ENCODE measurements around the gene KLHL10. TPM values are rescaled to one million over a fixed set of nuclear protein-coding genes. Genes with fewer than 3 reads are reported as not detected.
"Not testable (repeated sequence)": the region's sequence is repeated elsewhere in the genome, so short reads cannot be mapped to it uniquely, and the experiment has no call there.

The KLHL10 gene
- total RNA-seq, 1 experiment from 2014 or later: not detected

DNA sequence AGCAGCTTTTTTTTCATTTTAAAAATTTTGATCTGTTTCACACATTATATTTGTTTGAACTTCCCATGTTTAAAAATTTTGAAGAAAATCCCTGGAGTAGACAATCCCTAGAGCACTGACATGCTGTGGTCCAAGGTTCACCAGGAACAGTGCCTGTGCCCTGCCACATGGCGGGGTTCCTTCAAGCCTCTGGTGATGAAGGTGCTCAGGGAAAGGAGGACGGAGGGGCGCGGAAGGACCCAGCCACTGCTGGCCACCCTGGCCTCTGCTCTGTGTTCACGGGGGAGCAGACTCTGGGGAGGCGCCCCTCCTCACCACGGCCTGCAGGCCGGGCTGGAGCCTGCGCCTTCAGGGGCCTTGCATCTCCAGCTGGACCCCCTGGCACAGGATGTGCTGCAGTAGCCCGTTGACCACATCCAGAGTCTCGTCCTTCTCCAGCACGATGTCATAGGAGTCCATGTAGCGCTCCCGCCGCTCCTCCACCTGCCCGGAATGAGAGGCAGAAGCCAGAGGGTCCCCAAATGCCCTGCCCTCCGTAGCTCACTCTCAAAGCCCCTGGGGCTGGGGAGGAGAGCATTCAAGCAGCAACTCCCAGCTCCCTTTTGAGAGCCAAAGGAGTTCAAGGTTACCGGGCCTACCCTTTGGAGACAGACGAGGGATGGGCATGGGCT lies 12.3 kb upstream of the KLHL10 start:
- H3K36me3 ChIP-seq (ENCODE audit: low read depth, low read length): no peaks in the 10 kb centered on the region
- ATAC-seq (no peak), DNase-seq (no peak)
- ChIA-PET CTCF (no interaction called here), POLR2A (ENCODE audit: unreplicated experiment) (no interaction called here)
- H3K27ac ChIP-seq (ENCODE audit: low read length): no peak overlapping the region
- no peak overlapping the region for H3K4me3 ChIP-seq (ENCODE audit: low read length)
- no peaks in the 10 kb centered on the region for H3K79me2 ChIP-seq (ENCODE audit: low read length)
- no peaks in the 10 kb centered on the region for H3K27me3 ChIP-seq (ENCODE audit: low read length)
- no peaks in the 10 kb centered on the region for H3K4me1 ChIP-seq (ENCODE audit: insufficient read depth, low read length)
- H3F3A ChIP-seq (ENCODE audit: low read length, unreplicated experiment): no peaks in the 10 kb centered on the region
- no peaks in the 10 kb centered on the region for H4K20me1 ChIP-seq (ENCODE audit: low read length)
- intact Hi-C loops (cut with micrococcal nuclease): no loop called here
- TF ChIP-seq EZH2 (IDR thresholded peaks at IDR 0.05; ENCODE audit: low read length, unreplicated experiment): no peak
- TF ChIP-seq EZH2phosphoT487 (IDR thresholded peaks at IDR 0.05; ENCODE audit: borderline replicate concordance, low read length): no peak
- TF ChIP-seq, protein P1, sequence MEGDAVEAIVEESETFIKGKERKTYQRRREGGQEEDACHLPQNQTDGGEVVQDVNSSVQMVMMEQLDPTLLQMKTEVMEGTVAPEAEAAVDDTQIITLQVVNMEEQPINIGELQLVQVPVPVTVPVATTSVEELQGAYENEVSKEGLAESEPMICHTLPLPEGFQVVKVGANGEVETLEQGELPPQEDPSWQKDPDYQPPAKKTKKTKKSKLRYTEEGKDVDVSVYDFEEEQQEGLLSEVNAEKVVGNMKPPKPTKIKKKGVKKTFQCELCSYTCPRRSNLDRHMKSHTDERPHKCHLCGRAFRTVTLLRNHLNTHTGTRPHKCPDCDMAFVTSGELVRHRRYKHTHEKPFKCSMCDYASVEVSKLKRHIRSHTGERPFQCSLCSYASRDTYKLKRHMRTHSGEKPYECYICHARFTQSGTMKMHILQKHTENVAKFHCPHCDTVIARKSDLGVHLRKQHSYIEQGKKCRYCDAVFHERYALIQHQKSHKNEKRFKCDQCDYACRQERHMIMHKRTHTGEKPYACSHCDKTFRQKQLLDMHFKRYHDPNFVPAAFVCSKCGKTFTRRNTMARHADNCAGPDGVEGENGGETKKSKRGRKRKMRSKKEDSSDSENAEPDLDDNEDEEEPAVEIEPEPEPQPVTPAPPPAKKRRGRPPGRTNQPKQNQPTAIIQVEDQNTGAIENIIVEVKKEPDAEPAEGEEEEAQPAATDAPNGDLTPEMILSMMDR (conservative IDR thresholded peaks at IDR 0.05; ENCODE audit: low read depth, low read length): no peak
- H3K4me2 ChIP-seq (ENCODE audit: low read length): no peak overlapping the region
- H2AFZ ChIP-seq (ENCODE audit: low read length): no peak overlapping the region
- no TSS peak for BruUV-seq (replicated peaks)
- no peaks in the 10 kb centered on the region for H3K9me2 ChIP-seq (replicated peaks; ENCODE audit: low read length)
- H3K9ac ChIP-seq (ENCODE audit: low read length): no peak overlapping the region
- no peaks in the 10 kb centered on the region for H3K9me3 ChIP-seq (ENCODE audit: low read length)

DNA sequence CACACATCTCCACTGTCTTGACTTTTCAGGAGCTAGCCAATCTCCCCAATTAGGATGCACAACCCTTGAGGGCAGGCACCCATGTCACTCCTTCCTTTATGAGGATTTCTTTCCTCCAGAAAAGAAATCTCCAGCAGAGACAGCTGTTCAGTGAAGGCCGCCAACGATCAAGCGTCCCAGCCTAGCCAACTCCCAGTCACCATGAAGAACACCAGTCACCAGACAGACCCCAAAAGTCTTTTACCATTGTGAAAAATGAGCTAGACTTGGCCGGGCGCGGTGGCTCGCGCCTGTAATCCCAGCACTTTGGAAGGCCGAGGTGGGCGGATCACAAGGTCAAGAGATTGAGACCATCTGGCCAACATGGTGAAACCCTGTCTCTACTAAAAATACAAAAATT lies 7.7 kb upstream of the KLHL10 start:
- H3K4me1 ChIP-seq (ENCODE audit: insufficient read depth, low read length); H3K4me2 ChIP-seq (ENCODE audit: low read length); CTCF ChIA-PET; DNase-seq; H3K4me3 ChIP-seq (ENCODE audit: low read length); H3K9ac ChIP-seq (ENCODE audit: low read length); intact Hi-C loops (cut with micrococcal nuclease); H2AFZ ChIP-seq (ENCODE audit: low read length); H3K27ac ChIP-seq (ENCODE audit: low read length); POLR2A ChIA-PET (ENCODE audit: unreplicated experiment); H3K27me3 ChIP-seq (ENCODE audit: low read length); H3F3A ChIP-seq (ENCODE audit: low read length, unreplicated experiment); H3K9me2 ChIP-seq (replicated peaks; ENCODE audit: low read length); H4K20me1 ChIP-seq (ENCODE audit: low read length); H3K9me3 ChIP-seq (ENCODE audit: low read length); BruUV-seq (replicated peaks); ATAC-seq; H3K36me3 ChIP-seq (ENCODE audit: low read depth, low read length); H3K79me2 ChIP-seq (ENCODE audit: low read length): not testable (repeated sequence)

DNA sequence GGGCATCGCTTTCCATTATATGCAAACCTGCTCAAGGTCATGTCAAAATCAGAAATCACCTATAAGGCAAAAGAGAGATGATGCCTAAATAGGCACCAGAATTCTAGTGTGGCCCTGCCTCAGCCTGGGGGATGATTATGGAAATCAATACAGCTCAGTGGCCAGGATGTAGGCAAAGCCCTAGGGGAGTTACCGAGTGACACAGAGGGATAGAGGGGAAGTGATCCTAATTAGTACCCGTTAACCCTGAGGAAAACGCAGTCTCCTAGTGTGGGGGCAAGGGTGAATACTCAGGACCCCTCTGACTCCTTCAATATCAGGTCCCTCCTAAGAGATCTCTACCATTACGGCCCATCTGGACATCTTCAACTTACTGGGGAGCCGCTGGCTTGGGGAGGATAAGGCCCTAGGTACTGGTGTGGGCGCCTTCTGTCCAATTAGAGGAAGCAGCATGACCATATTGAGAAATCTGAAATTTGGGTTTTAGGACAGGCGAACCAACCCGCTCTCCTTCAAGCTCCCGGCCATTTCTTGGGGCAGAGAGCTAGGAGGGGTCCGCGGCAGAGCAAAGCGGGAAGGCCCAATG lies 2.3 kb upstream of the KLHL10 start:
- Histone ChIP-seq H3K27ac (ENCODE audit: low read length) (no peak overlapping the region), H2AFZ (ENCODE audit: low read length) (peak overlapping the region; percentile 96), H3F3A (ENCODE audit: low read length, unreplicated experiment) (no peaks in the 10 kb centered on the region), H3K36me3 (ENCODE audit: low read depth, low read length) (no peaks in the 10 kb centered on the region), H4K20me1 (ENCODE audit: low read length) (no peaks in the 10 kb centered on the region), H3K4me1 (ENCODE audit: insufficient read depth, low read length) (peaks cover 8% of the 10 kb centered on the region), H3K4me3 (ENCODE audit: low read length) (peak overlapping the region; percentile 95), H3K4me2 (ENCODE audit: low read length) (peak overlapping the region; percentile 96), H3K9ac (ENCODE audit: low read length) (peak overlapping the region; percentile 81), H3K27me3 (ENCODE audit: low read length) (no peaks in the 10 kb centered on the region), H3K9me2 (replicated peaks; ENCODE audit: low read length) (no peaks in the 10 kb centered on the region), H3K79me2 (ENCODE audit: low read length) (peaks cover 15% of the 10 kb centered on the region), H3K9me3 (ENCODE audit: low read length) (no peaks in the 10 kb centered on the region)
- DNase-seq: no peak
- TF ChIP-seq EZH2 (IDR thresholded peaks at IDR 0.05; ENCODE audit: low read length, unreplicated experiment) (no peak), EZH2phosphoT487 (IDR thresholded peaks at IDR 0.05; ENCODE audit: borderline replicate concordance, low read length) (no peak)
- TF ChIP-seq, protein P1 (conservative IDR thresholded peaks at IDR 0.05; ENCODE audit: low read depth, low read length): no peak
- ATAC-seq: peak; percentile 49
- intact Hi-C loops (cut with micrococcal nuclease): no loop called here
- CTCF ChIA-PET: no interaction called here
- POLR2A ChIA-PET (ENCODE audit: unreplicated experiment): interaction anchor here (0.6 kb wide), 1 partner anchor 14 kb away, joined by 15 read pairs; no protein-coding TSS in a partner anchor
- BruUV-seq (replicated peaks): TSS peak; percentile 53

Measured in PC-3 (cell line).